GM19193 (cell line): ENCODE measurements around the gene PXYLP1.

Source experiments
- POLR2A ChIP-seq: IDR thresholded peaks from 4 replicates; pipeline ENCODE4 v1.6.1; 2011; ENCODE audit not compliant: insufficient read depth, insufficient read length; ENCODE audit errors: extremely low read depth

PXYLP1 gene

DNA sequence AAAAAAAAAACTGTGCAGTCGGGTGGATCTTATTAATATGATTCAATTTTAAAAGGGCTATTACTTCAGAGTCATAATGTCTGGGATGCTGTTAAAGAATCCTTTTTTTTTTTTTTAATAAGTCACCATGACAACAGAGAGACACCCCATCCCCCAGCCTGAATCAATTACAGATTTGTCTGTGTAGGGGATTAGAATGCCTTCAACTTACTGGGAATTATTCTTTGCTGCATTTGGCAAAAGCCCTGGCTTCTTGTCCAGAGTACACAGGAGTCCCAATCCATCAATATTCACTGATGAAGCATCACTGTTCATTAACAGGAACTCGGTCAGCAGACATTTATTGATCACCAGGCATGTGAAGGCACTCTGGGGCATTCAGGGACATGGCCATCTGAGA, 12.7 kb upstream of the PXYLP1 start:
- TF ChIP-seq POLR2A = no peak

DNA sequence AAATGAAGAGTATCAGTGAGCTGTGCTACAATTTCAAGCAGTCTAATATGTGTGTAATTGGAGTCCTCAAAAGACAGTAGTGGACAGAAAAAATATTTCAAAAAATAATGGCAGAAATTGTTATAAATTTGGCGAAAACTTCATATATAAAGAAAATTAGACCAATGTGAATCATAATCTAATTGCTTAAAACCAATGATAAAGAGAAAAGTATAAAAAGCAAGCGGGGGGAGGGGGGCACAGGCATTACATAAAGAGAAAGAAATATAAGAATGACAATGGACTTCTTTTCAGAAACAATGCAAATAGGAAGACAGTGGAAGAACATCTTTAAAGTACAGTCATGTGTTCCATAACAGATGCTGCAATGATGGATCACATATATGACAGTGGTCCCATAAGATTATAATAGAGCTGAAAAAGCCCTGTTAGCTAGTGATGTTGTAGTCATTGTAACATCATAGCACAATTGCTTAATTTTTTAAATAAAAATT, 7.9 kb upstream of the PXYLP1 start:
- no peak for TF ChIP-seq POLR2A

DNA sequence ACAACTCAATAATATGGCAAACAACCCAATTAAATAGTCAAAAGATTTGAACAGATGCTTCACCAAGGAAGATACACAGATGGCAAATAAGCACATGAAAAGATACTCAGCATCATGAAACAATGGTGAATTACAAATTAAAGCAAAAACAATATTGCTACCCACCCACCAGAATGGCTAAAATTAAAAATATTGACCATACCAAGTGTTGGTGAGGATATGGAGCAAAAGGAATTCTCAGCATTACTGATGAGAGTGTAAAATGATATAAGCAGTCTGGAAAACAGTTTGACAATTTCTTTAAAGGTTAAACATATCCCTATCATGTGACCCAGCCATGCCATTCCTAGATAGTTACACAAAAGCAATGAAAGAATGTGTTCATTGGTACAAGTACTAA, 5.7 kb upstream of the PXYLP1 start:
- no peak for TF ChIP-seq POLR2A

DNA sequence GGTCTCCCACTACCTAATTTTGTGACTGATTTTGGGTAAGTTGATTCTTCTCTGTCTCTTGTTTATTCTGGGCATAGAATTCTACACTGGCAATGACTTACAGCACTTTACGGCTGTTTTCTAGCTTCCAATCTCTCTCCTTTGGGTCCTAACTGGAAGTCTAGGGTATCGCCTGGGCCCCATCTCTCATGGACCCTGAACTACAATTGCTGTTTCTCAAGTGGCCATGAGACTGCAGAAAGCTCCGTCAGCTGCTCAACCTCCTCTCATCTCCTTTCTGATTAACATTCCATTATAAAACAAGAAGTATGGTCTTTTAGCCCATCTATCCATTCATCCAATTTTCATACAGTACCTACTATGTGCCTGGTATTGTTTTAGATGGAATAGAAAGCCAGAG, 4.4 kb upstream of the PXYLP1 start:
- no peak for TF ChIP-seq POLR2A

DNA sequence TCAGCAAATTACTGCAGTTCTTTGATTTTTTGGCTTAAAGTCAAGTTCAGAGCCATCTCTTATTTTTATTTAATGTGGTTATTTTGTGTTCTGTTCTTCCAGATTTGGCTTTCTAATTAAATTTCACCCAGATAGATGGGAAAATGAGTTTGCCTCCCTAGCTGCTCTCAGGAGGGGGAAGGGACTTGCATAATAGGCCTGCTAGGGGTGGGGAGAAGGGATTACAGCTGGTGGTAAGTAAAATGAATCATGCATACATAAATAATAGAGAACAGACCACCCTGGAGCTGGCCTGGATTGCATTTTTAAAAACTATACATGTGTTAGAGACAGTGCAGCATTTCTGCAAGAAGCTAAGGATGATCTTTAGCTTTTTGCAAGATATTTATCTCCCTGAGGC, 3.9 kb upstream of the PXYLP1 start:
- TF ChIP-seq POLR2A = no peak

DNA sequence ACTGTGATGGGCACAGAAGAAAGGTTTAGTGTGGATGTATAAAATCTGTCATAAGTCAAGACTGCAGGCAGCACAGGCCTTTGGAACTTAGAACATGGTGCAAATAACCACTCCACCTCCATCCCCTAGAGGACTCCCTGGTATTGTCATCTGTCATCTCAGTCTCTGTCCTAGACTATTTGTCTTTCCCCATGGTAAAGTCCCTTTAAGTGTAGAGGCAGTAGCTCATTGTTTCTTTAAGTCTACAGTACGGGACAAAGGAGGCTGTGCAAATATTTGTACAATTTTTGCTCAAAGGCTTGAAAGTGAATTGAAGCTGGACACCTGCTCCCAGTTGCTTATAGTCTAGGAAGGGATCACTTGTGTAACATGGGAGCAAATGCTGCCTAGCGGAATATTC, 3.2 kb upstream of the PXYLP1 start:
- TF ChIP-seq POLR2A = no peak

DNA sequence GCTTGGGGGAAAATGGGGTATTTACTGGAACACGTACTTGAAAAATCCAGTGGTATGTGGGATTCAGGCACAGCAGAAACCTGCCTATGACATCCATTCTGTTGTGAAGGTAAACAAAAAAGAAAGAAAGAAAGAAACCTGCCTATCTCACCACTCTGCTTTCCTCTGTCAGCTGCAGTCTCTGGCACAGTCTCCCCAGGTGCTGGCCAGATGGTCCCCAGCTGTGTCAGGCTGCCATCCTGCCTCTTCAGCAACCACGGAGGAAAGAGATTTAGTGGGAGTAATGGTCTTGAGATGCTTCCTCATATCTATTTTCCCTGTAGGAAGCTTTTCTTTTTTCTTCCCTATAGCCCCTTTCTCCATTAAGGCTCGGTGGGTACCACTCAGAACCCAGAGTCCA, 2.5 kb upstream of the PXYLP1 start:
- no peak for TF ChIP-seq POLR2A

DNA sequence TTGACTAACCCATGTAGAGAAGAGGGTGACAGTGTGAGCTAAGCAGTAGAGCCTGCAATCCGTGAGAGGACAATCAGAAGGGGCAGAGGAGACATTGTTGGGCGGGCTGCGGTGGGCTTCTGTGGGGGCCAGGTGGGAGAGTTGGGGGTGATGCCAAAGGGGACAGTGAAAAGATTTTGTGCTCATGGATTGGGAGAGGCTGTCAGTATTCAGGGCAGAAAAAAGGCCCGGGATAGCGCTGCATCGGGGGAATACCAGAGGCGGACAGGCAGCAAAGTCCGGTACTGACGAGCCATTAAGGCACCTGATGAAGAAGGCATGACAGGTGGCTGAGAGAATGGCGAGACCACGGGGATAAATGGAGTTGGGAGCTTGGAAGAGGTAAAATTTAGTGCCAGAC, 1.3 kb upstream of the PXYLP1 start:
- no peak for TF ChIP-seq POLR2A

DNA sequence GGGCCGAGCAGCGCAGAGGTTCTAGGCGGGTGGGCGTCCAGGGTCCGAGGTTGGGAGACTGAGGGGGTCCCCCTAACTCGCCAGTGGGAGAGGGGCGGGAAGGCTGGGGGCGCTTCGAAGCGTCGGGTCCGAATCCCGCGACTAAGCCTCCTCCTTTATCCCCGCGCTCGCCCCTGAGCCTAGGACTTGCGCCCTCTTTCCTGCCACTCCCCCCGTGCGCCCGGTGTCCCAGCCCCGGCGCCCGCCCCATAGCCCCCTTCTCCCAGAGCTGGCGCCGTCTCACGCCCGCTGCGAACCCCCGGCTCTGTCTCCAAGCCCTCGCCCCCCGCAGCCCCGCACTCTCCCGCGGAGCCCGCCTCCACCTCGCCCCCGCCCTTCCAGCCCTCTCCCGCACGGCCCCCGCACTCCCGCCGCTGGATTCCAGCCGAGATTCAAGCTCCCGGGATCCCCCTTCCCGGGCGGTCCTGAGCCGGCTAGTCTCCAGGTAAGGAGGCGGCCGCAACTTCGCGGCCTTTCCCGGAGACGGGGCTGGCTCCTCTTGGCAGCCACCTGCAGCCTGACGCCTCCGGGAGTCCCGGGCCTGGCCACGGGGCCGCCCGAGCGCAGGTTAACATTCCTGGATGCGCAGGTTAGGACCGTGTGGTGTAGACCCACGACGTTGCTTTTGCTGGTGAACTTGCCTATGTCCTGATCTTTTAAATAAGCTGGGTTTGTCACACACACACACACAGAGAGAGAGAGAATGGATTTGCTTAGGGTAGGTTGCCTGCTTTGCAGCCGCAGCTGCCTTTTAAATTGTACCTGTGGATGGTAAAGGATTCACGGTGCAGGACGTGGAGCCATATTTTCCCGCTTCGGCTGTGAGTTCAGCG, 563 bp downstream of the PXYLP1 start:
- no peak for TF ChIP-seq POLR2A

DNA sequence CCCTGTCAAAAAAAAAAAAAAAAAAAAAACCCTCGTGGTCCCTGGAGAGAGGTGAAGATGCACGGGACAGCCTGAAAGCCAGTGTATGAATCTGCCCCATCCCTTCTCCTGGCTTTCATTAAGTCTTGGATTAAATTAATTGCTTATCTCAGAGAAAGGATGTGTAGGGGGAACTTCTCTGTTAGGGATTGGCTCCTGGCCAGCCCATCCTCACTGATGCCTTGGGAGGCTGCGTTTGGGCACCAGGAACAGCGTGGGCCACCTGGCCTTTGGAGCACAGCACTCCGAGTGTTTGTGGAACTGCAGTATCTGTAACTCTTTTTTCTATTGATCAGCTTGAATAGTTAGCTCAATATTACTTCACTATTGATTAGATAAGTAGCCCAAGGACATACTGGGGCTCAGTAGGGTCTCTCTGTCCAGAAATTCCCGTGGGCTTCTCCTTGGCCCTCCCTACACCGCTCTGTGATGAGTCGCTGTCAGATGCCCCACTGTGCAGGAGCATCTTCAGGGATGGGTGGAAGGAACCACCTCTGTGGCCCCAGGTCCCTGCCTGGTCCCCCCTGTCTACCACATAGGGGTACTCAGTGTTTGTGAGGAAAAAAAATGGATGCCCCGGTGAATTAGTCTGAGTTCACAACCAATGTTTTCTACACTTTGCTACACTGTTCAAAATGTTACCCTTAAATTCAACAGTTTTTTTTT, 2.0 kb downstream of the PXYLP1 start:
- TF ChIP-seq POLR2A = no peak

DNA sequence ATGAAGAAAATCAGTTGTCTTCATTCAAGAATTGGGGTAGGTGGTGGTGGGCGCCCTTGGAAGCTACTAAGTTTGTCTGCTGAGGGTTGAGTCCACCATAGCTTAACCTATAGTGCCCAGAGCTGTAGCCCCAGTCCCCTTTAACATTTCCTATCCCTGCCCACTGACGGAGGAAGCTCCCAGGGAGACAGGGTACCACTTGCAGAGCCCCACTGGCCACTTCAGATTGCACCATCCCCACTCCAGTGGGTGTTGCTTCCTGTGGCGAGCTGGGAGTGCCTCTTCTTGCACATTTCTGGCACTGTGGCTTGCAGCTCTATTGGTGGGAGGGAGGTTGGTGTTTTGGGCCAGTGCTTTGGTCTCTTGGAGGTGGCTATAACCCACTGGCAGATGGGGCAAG, 2.7 kb downstream of the PXYLP1 start:
- no peak for TF ChIP-seq POLR2A

DNA sequence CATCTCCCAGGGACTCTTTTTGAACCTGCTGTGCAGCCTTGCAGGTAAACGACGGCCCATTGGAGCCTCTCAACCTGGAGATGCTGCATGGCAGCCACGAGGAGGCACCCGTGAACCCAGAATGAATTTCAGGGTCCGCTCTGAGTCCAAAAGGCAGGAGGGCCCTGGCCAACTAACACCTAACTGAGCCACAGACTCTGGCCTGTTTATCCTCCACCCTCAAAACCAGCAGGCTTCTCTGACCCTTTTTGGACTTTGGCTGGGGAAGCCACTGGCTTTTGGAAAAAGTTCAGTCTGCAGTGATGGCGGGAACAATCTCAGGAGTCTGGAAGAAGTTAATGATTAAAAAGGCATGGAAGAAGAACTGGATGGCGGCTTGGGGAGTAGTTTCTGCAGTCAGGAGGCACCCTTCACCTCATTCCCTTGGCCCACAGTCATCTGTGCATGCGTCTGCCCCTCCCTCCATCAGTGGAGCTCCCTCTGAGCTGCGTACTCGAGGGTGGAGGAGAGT, 4.1 kb downstream of the PXYLP1 start:
- no peak for TF ChIP-seq POLR2A

DNA sequence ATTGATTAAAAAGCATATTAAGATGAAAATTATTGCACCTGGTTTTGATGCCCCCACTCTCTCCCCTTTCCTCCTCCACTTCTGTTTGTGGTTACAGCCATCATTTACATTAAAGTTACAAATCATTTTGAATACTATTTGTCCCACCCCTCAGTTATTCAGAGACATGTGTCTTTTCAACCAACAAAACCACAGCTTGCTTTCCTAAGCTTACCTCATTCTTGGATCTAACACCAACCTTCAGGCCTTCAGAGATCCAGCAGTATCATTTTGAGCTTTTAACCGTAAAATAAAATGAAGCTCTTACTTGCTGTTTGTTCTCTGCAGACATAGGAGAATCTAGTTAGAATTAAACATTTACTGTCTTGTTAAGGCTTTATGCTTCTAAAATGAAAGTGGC, 4.7 kb downstream of the PXYLP1 start:
- no peak for TF ChIP-seq POLR2A

DNA sequence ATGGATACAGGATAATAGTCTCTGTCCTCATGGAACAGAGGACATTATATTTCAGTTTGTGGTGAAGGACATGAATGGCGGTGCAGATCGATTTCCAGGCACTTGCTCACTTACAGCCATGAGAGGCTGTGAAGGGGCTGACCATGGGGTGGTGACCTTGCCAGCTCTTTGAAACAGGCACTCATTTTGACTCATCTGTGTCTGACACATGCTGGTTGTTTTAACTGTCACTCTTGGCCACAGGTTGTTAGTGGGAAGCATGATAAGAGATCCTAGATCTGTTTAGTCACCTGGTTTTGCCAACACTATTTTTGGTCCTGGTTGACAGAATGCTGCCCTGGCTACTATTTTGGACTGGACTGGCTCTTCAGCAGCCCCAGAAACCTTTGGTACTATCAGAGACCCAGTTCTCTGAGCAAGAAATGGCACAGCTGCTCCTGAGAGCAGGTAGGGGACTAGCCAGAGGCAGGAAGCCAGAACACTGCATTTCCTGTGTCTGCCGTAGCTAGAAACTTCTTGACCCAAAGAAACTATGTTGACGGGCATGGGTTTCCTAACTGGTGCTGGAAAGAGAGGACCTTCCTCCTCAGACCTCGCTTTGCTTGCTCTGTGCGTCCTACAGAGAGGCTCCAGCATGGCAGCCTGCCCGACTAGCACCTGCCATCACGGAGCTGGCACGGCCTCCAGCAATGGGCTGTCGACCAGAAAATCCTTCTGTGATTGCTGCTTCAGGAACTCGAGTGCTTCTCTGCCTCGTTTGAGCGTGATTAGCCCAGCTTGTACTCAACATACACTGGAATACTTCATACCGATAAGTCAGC, 6.3 kb downstream of the PXYLP1 start:
- TF ChIP-seq POLR2A = no peak
